DMS53 (cell line): ENCODE measurements around the gene MIEN1.
A peak's percentile ranks its signal among the peaks of the same experiment; 100 is the strongest.
"Not testable (repeated sequence)": the region's sequence is repeated elsewhere in the genome, so short reads cannot be mapped to it uniquely, and the experiment has no call there.

Experiments
- DNase-seq: peaks from one replicate; lab custom pipeline; 2025; lab: John Stamatoyannopoulos, UW

The MIEN1 gene

GRCh38 chr17:39755554-39756379 lies 25.4 kb upstream of the MIEN1 start:
- DNase-seq: peak; percentile 40

GRCh38 chr17:39754958-39755553 lies 24.7 kb upstream of the MIEN1 start:
- peak; percentile 40 for DNase-seq

GRCh38 chr17:39754161-39754957 lies 24.0 kb upstream of the MIEN1 start:
- peak; percentile 95 for DNase-seq

GRCh38 chr17:39753514-39754160 lies 23.3 kb upstream of the MIEN1 start:
- peak; percentile 76 for DNase-seq

GRCh38 chr17:39752241-39752881 lies 22.0 kb upstream of the MIEN1 start:
- DNase-seq: no peak

- DNase-seq: no peak
Measured at GRCh38 chr17:39751637-39752036, 21.3 kb upstream of the MIEN1 start.

GRCh38 chr17:39751016-39751543 lies 20.7 kb upstream of the MIEN1 start:
- DNase-seq: no peak

GRCh38 chr17:39750131-39751015 lies 20.0 kb upstream of the MIEN1 start:
- peak; percentile 6 for DNase-seq

GRCh38 chr17:39748444-39749034 lies 18.2 kb upstream of the MIEN1 start:
- DNase-seq: not testable (repeated sequence)

GRCh38 chr17:39747745-39748144 lies 17.4 kb upstream of the MIEN1 start:
- DNase-seq: no peak

GRCh38 chr17:39746145-39746461 lies 15.8 kb upstream of the MIEN1 start:
- DNase-seq: no peak

- no peak for DNase-seq
Measured at GRCh38 chr17:39745335-39746144, 15.2 kb upstream of the MIEN1 start.

- no peak for DNase-seq
Measured at GRCh38 chr17:39744836-39745215, 14.5 kb upstream of the MIEN1 start.

- DNase-seq: no peak
Measured at GRCh38 chr17:39744075-39744835, 13.9 kb upstream of the MIEN1 start.

GRCh38 chr17:39742856-39743436 lies 12.6 kb upstream of the MIEN1 start:
- DNase-seq: no peak

GRCh38 chr17:39742126-39742855 lies 12.0 kb upstream of the MIEN1 start:
- DNase-seq: no peak

- DNase-seq: peak; percentile 64
Measured at GRCh38 chr17:39740357-39741111, 10.2 kb upstream of the MIEN1 start.
